ENCODE measurements around the gene PLAC8. TPM values are rescaled to one million over a fixed set of nuclear protein-coding genes. Genes with fewer than 3 reads are reported as not detected.

Gene PLAC8
- polyA plus RNA-seq (2013, experiment 1 of 2) = 3.6 TPM
- polyA plus RNA-seq (2013, experiment 2 of 2) = 3.0 TPM

GRCh38 chr4:83114576-83114975, at the start of gene PLAC8:
Gene PLAC8 (minus strand): TSS chr4:83114729. CDS start chr4:83107921, 6,808 bp downstream.
- Histone ChIP-seq H3K27me3 (ENCODE audit: insufficient read depth, low read length, poor library complexity) (no peaks in the 10 kb centered on the region), H2BK5ac (ENCODE audit: low read length) (no peak within 1 kb of the TSS), H3K23ac (ENCODE audit: low read length) (no peak within 1 kb of the TSS), H3K79me1 (ENCODE audit: low read length) (no peaks in the 10 kb centered on the region), H2BK15ac (replicated peaks; ENCODE audit: low read depth) (peak within 1 kb of the TSS; percentile 36), H3K36me3 (ENCODE audit: control insufficient read depth, insufficient read depth, low read length) (no peaks in the 10 kb centered on the region), H3K4ac (ENCODE audit: low read depth, low read length) (peak within 1 kb of the TSS; percentile 70), H3K79me2 (ENCODE audit: control insufficient read depth, insufficient read depth, low read length) (no peaks in the 10 kb centered on the region), H3K18ac (ENCODE audit: low read length) (peak within 1 kb of the TSS; percentile 60), H4K5ac (ENCODE audit: low read length) (no peak within 1 kb of the TSS), H3K27ac (ENCODE audit: low read depth, low read length) (no peak within 1 kb of the TSS), H4K8ac (ENCODE audit: low read depth, low read length) (no peak within 1 kb of the TSS), H3K4me2 (ENCODE audit: low read length) (no peak within 1 kb of the TSS), H3K4me1 (ENCODE audit: control insufficient read depth, low read depth, low read length) (no peaks in the 10 kb centered on the region), H3K4me3 (ENCODE audit: low read length) (no peak within 1 kb of the TSS), H3K56ac (ENCODE audit: low read length) (no peak within 1 kb of the TSS), H2AK5ac (ENCODE audit: low read length) (no peak within 1 kb of the TSS), H2BK120ac (ENCODE audit: low read depth, low read length) (no peak within 1 kb of the TSS), H3K9ac (ENCODE audit: low read length) (no peak within 1 kb of the TSS)
- WGBS (ENCODE audit: extremely low coverage, insufficient coverage, low lambda C conversion rate) = no CpG with 5 or more reads among the region's 5 CpGs
- peak; percentile 37 for DNase-seq

- no peak overlapping the region for H3K4me3 ChIP-seq (ENCODE audit: low read length)
- H3K36me3 ChIP-seq (ENCODE audit: control insufficient read depth, insufficient read depth, low read length) = no peaks in the 10 kb centered on the region
- no peaks in the 10 kb centered on the region for H3K79me2 ChIP-seq (ENCODE audit: control insufficient read depth, insufficient read depth, low read length)
- H3K4me1 ChIP-seq (ENCODE audit: control insufficient read depth, low read depth, low read length) = no peaks in the 10 kb centered on the region
- no peak overlapping the region for H4K5ac ChIP-seq (ENCODE audit: low read length)
- no peak overlapping the region for H3K23ac ChIP-seq (ENCODE audit: low read length)
- H2BK15ac ChIP-seq (replicated peaks; ENCODE audit: low read depth) = no peak overlapping the region
- H3K9ac ChIP-seq (ENCODE audit: low read length) = no peak overlapping the region
- no CpG with 5 or more reads among the region's 2 CpGs for WGBS (ENCODE audit: extremely low coverage, insufficient coverage, low lambda C conversion rate)
- no peak overlapping the region for H3K27ac ChIP-seq (ENCODE audit: low read depth, low read length)
- no peak overlapping the region for H3K4me2 ChIP-seq (ENCODE audit: low read length)
- H4K8ac ChIP-seq (ENCODE audit: low read depth, low read length) = no peak overlapping the region
- H2AK5ac ChIP-seq (ENCODE audit: low read length) = no peak overlapping the region
- H3K56ac ChIP-seq (ENCODE audit: low read length) = no peak overlapping the region
- H3K27me3 ChIP-seq (ENCODE audit: insufficient read depth, low read length, poor library complexity) = no peaks in the 10 kb centered on the region
- H3K4ac ChIP-seq (ENCODE audit: low read depth, low read length) = no peak overlapping the region
- DNase-seq = no peak
- H2BK5ac ChIP-seq (ENCODE audit: low read length) = no peak overlapping the region
- no peak overlapping the region for H2BK120ac ChIP-seq (ENCODE audit: low read depth, low read length)
- H3K79me1 ChIP-seq (ENCODE audit: low read length) = no peaks in the 10 kb centered on the region
- H3K18ac ChIP-seq (ENCODE audit: low read length) = no peak overlapping the region
These were observed 38.9 kb upstream of the PLAC8 start for GRCh38 chr4:83153417-83153816.

GRCh38 chr4:83152746-83153145, 38.2 kb upstream of the PLAC8 start:
- Histone ChIP-seq H2AK5ac (ENCODE audit: low read length) (no peak overlapping the region), H3K4ac (ENCODE audit: low read depth, low read length) (no peak overlapping the region), H3K4me1 (ENCODE audit: control insufficient read depth, low read depth, low read length) (no peaks in the 10 kb centered on the region), H2BK15ac (replicated peaks; ENCODE audit: low read depth) (no peak overlapping the region), H3K4me2 (ENCODE audit: low read length) (no peak overlapping the region), H4K5ac (ENCODE audit: low read length) (no peak overlapping the region), H3K79me2 (ENCODE audit: control insufficient read depth, insufficient read depth, low read length) (no peaks in the 10 kb centered on the region), H2BK5ac (ENCODE audit: low read length) (no peak overlapping the region), H3K18ac (ENCODE audit: low read length) (no peak overlapping the region), H3K23ac (ENCODE audit: low read length) (no peak overlapping the region), H3K56ac (ENCODE audit: low read length) (peak overlapping the region; percentile 42), H3K9ac (ENCODE audit: low read length) (no peak overlapping the region), H4K8ac (ENCODE audit: low read depth, low read length) (no peak overlapping the region), H3K79me1 (ENCODE audit: low read length) (no peaks in the 10 kb centered on the region), H3K36me3 (ENCODE audit: control insufficient read depth, insufficient read depth, low read length) (no peaks in the 10 kb centered on the region), H3K27ac (ENCODE audit: low read depth, low read length) (no peak overlapping the region), H3K4me3 (ENCODE audit: low read length) (no peak overlapping the region), H3K27me3 (ENCODE audit: insufficient read depth, low read length, poor library complexity) (no peaks in the 10 kb centered on the region), H2BK120ac (ENCODE audit: low read depth, low read length) (no peak overlapping the region)
- WGBS (ENCODE audit: extremely low coverage, insufficient coverage, low lambda C conversion rate) = no CpG with 5 or more reads among the region's 6 CpGs
- DNase-seq = no peak

GRCh38 chr4:83151651-83152050, 37.1 kb upstream of the PLAC8 start:
- no peak overlapping the region for H3K56ac ChIP-seq (ENCODE audit: low read length)
- no peaks in the 10 kb centered on the region for H3K4me1 ChIP-seq (ENCODE audit: control insufficient read depth, low read depth, low read length)
- DNase-seq = no peak

GRCh38 chr4:83150653-83151330, 36.3 kb upstream of the PLAC8 start:
- Histone ChIP-seq H3K4ac (ENCODE audit: low read depth, low read length) (no peak overlapping the region), H2AK5ac (ENCODE audit: low read length) (no peak overlapping the region), H3K4me2 (ENCODE audit: low read length) (no peak overlapping the region), H2BK5ac (ENCODE audit: low read length) (no peak overlapping the region), H3K79me1 (ENCODE audit: low read length) (no peaks in the 10 kb centered on the region), H4K5ac (ENCODE audit: low read length) (no peak overlapping the region), H3K79me2 (ENCODE audit: control insufficient read depth, insufficient read depth, low read length) (no peaks in the 10 kb centered on the region), H3K36me3 (ENCODE audit: control insufficient read depth, insufficient read depth, low read length) (no peaks in the 10 kb centered on the region), H2BK120ac (ENCODE audit: low read depth, low read length) (no peak overlapping the region), H3K27me3 (ENCODE audit: insufficient read depth, low read length, poor library complexity) (no peaks in the 10 kb centered on the region), H4K8ac (ENCODE audit: low read depth, low read length) (no peak overlapping the region), H3K18ac (ENCODE audit: low read length) (no peak overlapping the region), H3K23ac (ENCODE audit: low read length) (no peak overlapping the region), H3K9ac (ENCODE audit: low read length) (no peak overlapping the region), H2BK15ac (replicated peaks; ENCODE audit: low read depth) (no peak overlapping the region), H3K56ac (ENCODE audit: low read length) (no peak overlapping the region), H3K4me1 (ENCODE audit: control insufficient read depth, low read depth, low read length) (no peaks in the 10 kb centered on the region), H3K27ac (ENCODE audit: low read depth, low read length) (no peak overlapping the region), H3K4me3 (ENCODE audit: low read length) (no peak overlapping the region)
- no CpG with 5 or more reads among the region's 8 CpGs for WGBS (ENCODE audit: extremely low coverage, insufficient coverage, low lambda C conversion rate)
- no peak for DNase-seq

More at GRCh38 chr4:83151651-83152050, 37.1 kb upstream of the PLAC8 start:
- Histone ChIP-seq H3K79me1 (ENCODE audit: low read length) (no peaks in the 10 kb centered on the region), H3K9ac (ENCODE audit: low read length) (no peak overlapping the region), H3K79me2 (ENCODE audit: control insufficient read depth, insufficient read depth, low read length) (no peaks in the 10 kb centered on the region), H2BK15ac (replicated peaks; ENCODE audit: low read depth) (no peak overlapping the region), H3K18ac (ENCODE audit: low read length) (no peak overlapping the region), H3K4me3 (ENCODE audit: low read length) (no peak overlapping the region), H2AK5ac (ENCODE audit: low read length) (no peak overlapping the region), H3K23ac (ENCODE audit: low read length) (no peak overlapping the region), H3K36me3 (ENCODE audit: control insufficient read depth, insufficient read depth, low read length) (no peaks in the 10 kb centered on the region), H3K4me2 (ENCODE audit: low read length) (no peak overlapping the region), H3K27ac (ENCODE audit: low read depth, low read length) (no peak overlapping the region), H2BK5ac (ENCODE audit: low read length) (no peak overlapping the region), H3K27me3 (ENCODE audit: insufficient read depth, low read length, poor library complexity) (no peaks in the 10 kb centered on the region), H4K5ac (ENCODE audit: low read length) (no peak overlapping the region), H2BK120ac (ENCODE audit: low read depth, low read length) (no peak overlapping the region), H3K4ac (ENCODE audit: low read depth, low read length) (no peak overlapping the region), H4K8ac (ENCODE audit: low read depth, low read length) (no peak overlapping the region)

Measured in mesendoderm (in vitro differentiated cells).